ENCODE data around the gene ASGR2. TPM values are rescaled to one million over a fixed set of nuclear protein-coding genes. Genes with fewer than 3 reads are reported as not detected.
"Not testable (repeated sequence)": the region's sequence is repeated elsewhere in the genome, so short reads cannot be mapped to it uniquely, and the experiment has no call there.

ASGR2 gene
- polyA plus RNA-seq, 3 donors: 0.89 to 2.6 (median 2.1) TPM

GRCh38 chr17:7107795-7108559 lies 6.6 kb downstream of the ASGR2 start:
- DNase-seq (ENCODE audit: extremely low read depth in 1 of 11, low read depth in 9 of 11, low spot score in 4 of 11): no peak

GRCh38 chr17:7107012-7107754 lies 7.4 kb downstream of the ASGR2 start:
- DNase-seq (ENCODE audit: extremely low read depth in 1 of 11, low read depth in 9 of 11, low spot score in 4 of 11): no peak

GRCh38 chr17:7102421-7102820 lies 12.2 kb downstream of the ASGR2 start:
- DNase-seq (ENCODE audit: extremely low read depth in 1 of 11, low read depth in 9 of 11, low spot score in 4 of 11): no peak

- no peak for DNase-seq (ENCODE audit: extremely low read depth in 1 of 11, low read depth in 9 of 11, low spot score in 4 of 11)
These were observed 13.1 kb downstream of the ASGR2 start for GRCh38 chr17:7101531-7101930.

GRCh38 chr17:7100641-7101379 lies 13.8 kb downstream of the ASGR2 start:
- DNase-seq (ENCODE audit: extremely low read depth in 1 of 11, low read depth in 9 of 11, low spot score in 4 of 11): not testable (repeated sequence)

GRCh38 chr17:7098802-7099459 lies 15.7 kb downstream of the ASGR2 start:
- DNase-seq (ENCODE audit: extremely low read depth in 1 of 11, low read depth in 9 of 11, low spot score in 4 of 11): no peak

- no peak for DNase-seq (ENCODE audit: extremely low read depth in 1 of 11, low read depth in 9 of 11, low spot score in 4 of 11)
These were observed 16.7 kb downstream of the ASGR2 start for GRCh38 chr17:7097940-7098339.

- no peak for DNase-seq (ENCODE audit: extremely low read depth in 1 of 11, low read depth in 9 of 11, low spot score in 4 of 11)
These were observed 19.0 kb downstream of the ASGR2 start for GRCh38 chr17:7095625-7096024.

GRCh38 chr17:7094652-7095019 lies 20.0 kb downstream of the ASGR2 start:
- no peak for DNase-seq (ENCODE audit: extremely low read depth in 1 of 11, low read depth in 9 of 11, low spot score in 4 of 11)

- not testable (repeated sequence) for DNase-seq (ENCODE audit: extremely low read depth in 1 of 11, low read depth in 9 of 11, low spot score in 4 of 11)
These were observed 23.2 kb downstream of the ASGR2 start for GRCh38 chr17:7091311-7092005.

GRCh38 chr17:7089570-7089969 lies 25.1 kb downstream of the ASGR2 start:
- not testable (repeated sequence) for DNase-seq (ENCODE audit: extremely low read depth in 1 of 11, low read depth in 9 of 11, low spot score in 4 of 11)

- not testable (repeated sequence) for DNase-seq (ENCODE audit: extremely low read depth in 1 of 11, low read depth in 9 of 11, low spot score in 4 of 11)
These were observed 26.2 kb downstream of the ASGR2 start for GRCh38 chr17:7088442-7088841.

- DNase-seq (ENCODE audit: extremely low read depth in 1 of 11, low read depth in 9 of 11, low spot score in 4 of 11): no peak
These were observed 30.5 kb downstream of the ASGR2 start for GRCh38 chr17:7084088-7084487.

GRCh38 chr17:7083592-7083991 lies 31.0 kb downstream of the ASGR2 start:
- DNase-seq (ENCODE audit: extremely low read depth in 1 of 11, low read depth in 9 of 11, low spot score in 4 of 11): no peak

GRCh38 chr17:7081341-7082062 lies 33.1 kb downstream of the ASGR2 start:
- no peak for DNase-seq (ENCODE audit: extremely low read depth in 1 of 11, low read depth in 9 of 11, low spot score in 4 of 11)

- no peak for DNase-seq (ENCODE audit: extremely low read depth in 1 of 11, low read depth in 9 of 11, low spot score in 4 of 11)
These were observed 34.1 kb downstream of the ASGR2 start for GRCh38 chr17:7080456-7081041.

GRCh38 chr17:7079581-7080455 lies 34.8 kb downstream of the ASGR2 start, which contains the start of gene CLEC10A:
TSS of gene CLEC10A (minus strand) at chr17:7080251. CDS start at chr17:7078812, 1,439 bp downstream.
- DNase-seq (ENCODE audit: extremely low read depth in 1 of 11, low read depth in 9 of 11, low spot score in 4 of 11): no peak
